ENCODE data around the gene ALKBH4.

Gene ALKBH4

GRCh38 chr7:102427019-102427405 is 37.7 kb downstream of the ALKBH4 start:
- H3K36me3 ChIP-seq: peaks cover 34% of the 10 kb centered on the region
- DNase-seq: no peak
- no peak overlapping the region for H3K4me3 ChIP-seq (ENCODE audit: low read depth, low read length)
- no peaks in the 10 kb centered on the region for H3K9me3 ChIP-seq
- no peak for TF ChIP-seq CTCF (IDR thresholded peaks at IDR 0.05; ENCODE audit: low read depth, low read length)
- H3K4me1 ChIP-seq: no peaks in the 10 kb centered on the region
- H3K27me3 ChIP-seq: no peaks in the 10 kb centered on the region

GRCh38 chr7:102426268-102427018 is 38.2 kb downstream of the ALKBH4 start:
- DNase-seq: no peak
- TF ChIP-seq CTCF (IDR thresholded peaks at IDR 0.05; ENCODE audit: low read depth, low read length): no peak
- Histone ChIP-seq H3K4me3 (ENCODE audit: low read depth, low read length) (no peak overlapping the region), H3K9me3 (no peaks in the 10 kb centered on the region), H3K27me3 (no peaks in the 10 kb centered on the region), H3K36me3 (peaks cover 37% of the 10 kb centered on the region), H3K4me1 (no peaks in the 10 kb centered on the region)

GRCh38 chr7:102425639-102426267 is 38.9 kb downstream of the ALKBH4 start:
- no peaks in the 10 kb centered on the region for H3K9me3 ChIP-seq
- no peak for TF ChIP-seq CTCF (IDR thresholded peaks at IDR 0.05; ENCODE audit: low read depth, low read length)
- peaks cover 44% of the 10 kb centered on the region for H3K36me3 ChIP-seq
- DNase-seq: no peak
- H3K4me1 ChIP-seq: no peaks in the 10 kb centered on the region
- H3K27me3 ChIP-seq: no peaks in the 10 kb centered on the region
- H3K4me3 ChIP-seq (ENCODE audit: low read depth, low read length): no peak overlapping the region

- no peak for DNase-seq
- Histone ChIP-seq H3K27me3 (no peaks in the 10 kb centered on the region), H3K36me3 (peaks cover 51% of the 10 kb centered on the region), H3K4me1 (no peaks in the 10 kb centered on the region), H3K9me3 (no peaks in the 10 kb centered on the region), H3K4me3 (ENCODE audit: low read depth, low read length) (no peak overlapping the region)
- no peak for TF ChIP-seq CTCF (IDR thresholded peaks at IDR 0.05; ENCODE audit: low read depth, low read length)
Observed at GRCh38 chr7:102424787-102425218, 39.9 kb downstream of the ALKBH4 start.

GRCh38 chr7:102424129-102424551 is 40.5 kb downstream of the ALKBH4 start:
- H3K4me3 ChIP-seq (ENCODE audit: low read depth, low read length): no peak overlapping the region
- no peak for TF ChIP-seq CTCF (IDR thresholded peaks at IDR 0.05; ENCODE audit: low read depth, low read length)
- H3K36me3 ChIP-seq: peaks cover 55% of the 10 kb centered on the region
- no peaks in the 10 kb centered on the region for H3K9me3 ChIP-seq
- H3K4me1 ChIP-seq: no peaks in the 10 kb centered on the region
- DNase-seq: no peak
- H3K27me3 ChIP-seq: no peaks in the 10 kb centered on the region

- TF ChIP-seq CTCF (IDR thresholded peaks at IDR 0.05; ENCODE audit: low read depth, low read length): no peak
- no peak overlapping the region for H3K4me3 ChIP-seq (ENCODE audit: low read depth, low read length)
- H3K27me3 ChIP-seq: no peaks in the 10 kb centered on the region
- H3K4me1 ChIP-seq: no peaks in the 10 kb centered on the region
- peaks cover 54% of the 10 kb centered on the region for H3K36me3 ChIP-seq
- no peaks in the 10 kb centered on the region for H3K9me3 ChIP-seq
- DNase-seq: no peak
Observed at GRCh38 chr7:102421706-102422240, 42.9 kb downstream of the ALKBH4 start.
